Measurements from ENCODE around the gene ZNF439.
"Not testable (repeated sequence)": the region's sequence is repeated elsewhere in the genome, so short reads cannot be mapped to it uniquely, and the experiment has no call there.

ZNF439 gene

DNA sequence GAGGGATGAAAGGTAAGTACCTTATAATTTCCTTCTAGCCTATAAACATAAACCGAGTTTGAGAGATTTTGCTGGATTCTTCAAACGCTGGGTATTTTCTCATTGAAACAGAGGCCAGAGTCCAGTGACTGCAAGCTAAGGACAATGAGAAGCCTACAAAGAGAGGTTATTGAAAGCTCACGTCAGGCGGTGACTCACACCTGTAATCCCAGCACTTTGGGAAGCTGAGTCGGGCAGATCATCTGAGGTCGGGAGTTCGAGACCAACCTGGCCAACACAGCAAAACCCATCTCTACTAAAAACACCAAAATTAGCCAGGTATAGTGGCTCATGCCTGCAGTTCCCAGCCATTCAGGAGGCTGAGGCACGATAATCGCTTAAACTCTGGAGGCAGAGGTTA is 24.1 kb downstream of the ZNF439 start:
- DNase-seq: no peak

DNA sequence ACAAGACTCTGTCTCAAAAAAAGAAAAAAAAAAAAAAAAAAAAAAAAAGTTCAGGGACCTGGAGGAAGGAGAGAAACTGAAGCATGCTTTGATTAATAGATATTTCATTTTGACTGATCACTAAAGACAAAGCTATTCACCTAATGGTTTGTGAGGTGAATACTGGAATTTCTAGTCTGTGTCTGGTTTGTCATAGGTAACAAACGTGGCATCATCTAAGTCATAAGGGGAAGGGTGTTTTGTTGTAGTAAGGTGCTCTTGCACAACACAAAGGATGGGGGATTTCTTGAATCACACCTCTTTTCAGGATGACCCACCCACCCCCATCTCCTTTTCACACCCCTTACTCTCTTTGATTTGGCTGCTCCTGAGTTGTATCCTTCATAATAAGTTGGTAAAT is 25.2 kb downstream of the ZNF439 start:
- DNase-seq: no peak

DNA sequence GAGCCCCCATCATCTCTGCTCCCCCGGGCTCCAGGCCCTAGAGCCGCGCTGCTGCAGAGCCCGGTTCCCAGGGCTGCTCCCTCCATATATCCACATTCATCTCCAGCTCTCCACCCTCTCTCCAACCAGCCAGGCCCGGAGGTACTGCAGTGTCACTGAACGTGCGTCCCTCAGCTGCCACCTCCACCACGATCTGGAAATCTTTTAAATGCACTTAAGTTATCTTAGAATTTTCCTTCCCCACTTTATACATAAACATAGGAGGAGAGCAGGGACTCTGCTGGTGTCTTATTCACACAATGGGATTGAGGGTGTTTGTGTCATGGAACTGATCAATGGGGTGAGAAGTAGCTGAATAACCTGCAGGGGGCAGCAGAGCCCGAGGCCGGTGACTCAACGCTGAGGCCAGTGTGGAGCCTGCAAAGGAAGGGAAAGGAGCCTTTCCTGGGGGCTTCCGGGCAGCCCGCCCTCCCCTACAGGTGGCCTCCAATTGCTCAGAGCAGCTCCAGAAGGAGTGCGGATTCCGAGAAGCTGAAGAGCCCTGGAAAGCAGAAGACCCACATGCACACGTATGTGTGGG is 31.3 kb downstream of the ZNF439 start:
- DNase-seq: peak in 3 of 6 experiments; percentile 3 to 14 (median 8)

DNA sequence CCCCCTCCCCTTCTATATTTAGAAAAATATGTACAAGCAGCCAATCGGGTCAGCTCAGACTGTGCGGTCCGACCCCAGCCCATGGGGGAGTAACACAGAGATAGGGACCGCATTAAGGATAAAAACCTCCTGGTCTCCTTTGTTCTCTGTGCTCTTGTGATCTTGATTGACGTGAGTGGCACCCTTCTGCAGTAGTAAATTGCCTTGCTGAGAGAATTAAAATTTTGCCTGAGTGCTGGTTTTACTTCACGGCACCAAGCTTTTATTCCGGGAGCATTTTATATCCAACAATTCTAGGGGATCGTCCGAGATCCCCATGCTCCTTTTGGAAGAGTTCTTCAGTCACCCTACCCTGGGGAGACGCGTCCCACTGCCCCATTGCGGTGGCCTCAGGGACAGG is 32.1 kb downstream of the ZNF439 start:
- no peak for DNase-seq

DNA sequence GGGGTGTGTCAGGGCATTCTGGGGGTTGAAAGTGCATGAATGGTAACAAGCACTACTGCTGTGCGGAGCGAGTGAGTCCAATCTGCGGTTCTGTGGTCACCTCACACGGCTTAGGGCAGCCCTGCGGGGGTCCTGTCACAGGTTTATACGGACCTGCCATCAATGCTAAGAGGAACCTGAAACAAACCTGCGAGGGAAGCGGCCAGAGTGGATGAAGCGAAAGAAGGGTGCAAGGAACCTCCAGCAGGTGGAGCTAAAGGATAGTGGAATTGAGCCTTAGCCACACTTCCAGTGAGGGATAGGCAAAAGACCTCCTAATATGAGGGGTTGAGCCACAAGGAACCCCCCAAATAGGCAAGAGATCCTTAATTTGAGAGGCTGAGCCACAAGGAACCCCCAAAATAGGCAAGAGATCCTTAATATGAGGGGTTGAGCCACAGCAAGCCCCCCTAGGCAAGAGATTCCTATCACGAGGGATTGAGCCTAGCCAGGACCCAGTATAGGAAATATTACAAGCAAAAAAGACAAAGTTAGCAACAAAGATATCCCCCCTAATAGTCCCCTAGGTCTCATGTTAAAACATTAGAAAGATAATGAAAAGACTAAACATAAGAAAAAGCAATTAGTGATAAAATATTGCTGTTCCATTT is 32.8 kb downstream of the ZNF439 start:
- peak; percentile 13 to 75 (median 46) for DNase-seq

DNA sequence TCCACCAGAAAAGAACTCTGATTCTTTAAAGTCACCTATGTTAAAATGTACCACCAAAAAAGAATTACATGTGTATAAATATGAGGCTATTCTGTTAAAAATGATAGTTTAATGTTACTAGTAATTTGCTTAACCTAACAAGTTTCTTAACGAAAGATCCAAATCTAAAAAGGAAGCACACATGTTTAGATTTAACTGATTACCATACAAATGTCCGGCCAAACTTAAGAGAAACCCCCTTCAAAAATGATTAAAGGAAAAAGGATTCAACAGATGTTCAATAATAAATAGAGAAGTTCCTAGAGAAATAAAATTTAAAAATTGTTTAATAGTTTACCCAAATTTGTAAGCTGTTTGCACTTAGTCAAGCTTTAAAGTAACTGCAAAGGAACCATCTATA is 34.1 kb downstream of the ZNF439 start:
- no peak for DNase-seq

DNA sequence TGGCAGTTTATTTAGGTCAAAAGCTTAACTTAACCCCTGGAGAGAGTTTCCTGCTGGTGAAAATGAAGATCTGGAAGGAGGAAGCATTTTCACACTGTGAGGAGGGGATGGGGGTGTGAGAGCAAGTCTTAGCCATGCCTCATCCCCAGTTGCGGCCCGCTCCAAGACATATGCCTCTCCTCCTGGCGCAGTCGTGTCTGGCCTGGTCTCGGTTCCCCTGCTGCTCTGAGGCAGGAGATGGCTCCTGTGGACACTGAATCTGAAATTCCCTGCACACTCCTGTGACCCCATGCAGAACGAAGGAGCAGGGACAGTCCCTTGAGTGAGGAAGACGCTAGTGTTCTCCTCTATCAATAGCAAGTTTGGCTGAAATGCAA is 38.7 kb downstream of the ZNF439 start:
- DNase-seq: no peak

DNA sequence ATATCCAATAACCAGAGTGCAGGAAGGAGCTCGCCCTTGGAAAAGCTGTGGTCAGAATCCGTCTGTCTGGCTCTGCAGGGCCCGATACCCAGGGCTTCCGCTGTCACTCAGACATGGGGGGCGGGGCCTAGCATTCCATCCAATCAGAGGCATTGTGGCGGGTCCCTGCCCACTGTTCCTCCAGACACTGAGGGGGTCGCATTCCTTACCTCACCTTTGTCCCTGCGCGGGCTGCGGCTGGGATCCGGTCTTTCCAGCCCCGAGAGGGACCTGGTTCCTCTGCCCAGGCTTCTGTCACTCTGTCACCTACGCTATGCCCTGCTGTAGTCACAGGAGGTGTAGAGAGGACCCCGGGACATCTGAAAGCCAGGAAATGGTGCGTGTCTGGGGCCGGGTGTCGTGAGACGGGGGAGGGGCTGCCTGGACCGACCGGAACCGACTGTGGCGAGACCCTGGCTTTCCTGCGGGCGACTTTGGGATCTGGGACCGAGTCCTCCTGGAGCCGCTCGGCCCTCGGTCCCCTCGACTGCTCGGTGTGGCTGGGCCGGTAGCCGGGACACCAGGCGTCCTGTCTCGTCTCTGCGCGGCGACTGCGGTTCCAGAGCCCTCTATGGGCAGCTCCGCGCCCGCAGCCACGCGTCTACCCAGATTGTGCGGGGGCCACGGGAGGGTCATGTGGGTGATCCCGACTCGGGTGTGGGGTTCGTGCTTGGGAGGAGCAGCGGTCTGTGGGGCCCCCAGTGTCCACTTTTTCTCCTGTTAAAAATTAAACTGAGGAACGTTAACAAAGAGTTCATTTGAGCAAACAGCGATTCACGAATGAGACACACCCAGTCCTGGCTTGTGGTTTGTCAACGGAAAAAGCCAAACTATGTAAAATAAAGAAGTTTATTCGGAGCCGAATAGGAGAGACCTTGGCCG is 39.3 kb downstream of the ZNF439 start, which contains the start of gene ZNF69:
Gene ZNF69 (plus strand): TSS at position 172 of the 921 bp plus-strand sequence. CDS start 142 bp downstream, at position 314.
- peak; percentile 33 to 77 (median 57) for DNase-seq

DNA sequence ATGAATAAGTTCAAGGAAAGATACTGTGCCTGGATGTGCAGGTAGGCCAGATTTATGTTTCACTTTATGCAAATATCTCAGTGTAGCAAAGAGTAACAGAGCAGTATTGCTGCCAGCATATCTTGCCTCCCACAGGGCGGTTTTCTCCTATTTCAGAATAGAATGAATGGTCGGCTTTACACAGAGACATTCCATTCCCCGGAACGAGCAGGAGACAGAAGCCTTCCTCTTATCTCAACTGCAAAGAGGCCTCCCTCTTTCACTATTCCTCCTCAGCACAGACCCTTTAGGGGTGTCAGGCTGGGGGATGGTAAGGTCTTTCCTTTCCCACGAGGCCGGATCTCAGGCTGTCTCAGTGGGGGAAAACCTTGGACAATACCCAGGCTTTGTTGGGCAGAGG is 41.4 kb downstream of the ZNF439 start:
- DNase-seq: not testable (repeated sequence)

DNA sequence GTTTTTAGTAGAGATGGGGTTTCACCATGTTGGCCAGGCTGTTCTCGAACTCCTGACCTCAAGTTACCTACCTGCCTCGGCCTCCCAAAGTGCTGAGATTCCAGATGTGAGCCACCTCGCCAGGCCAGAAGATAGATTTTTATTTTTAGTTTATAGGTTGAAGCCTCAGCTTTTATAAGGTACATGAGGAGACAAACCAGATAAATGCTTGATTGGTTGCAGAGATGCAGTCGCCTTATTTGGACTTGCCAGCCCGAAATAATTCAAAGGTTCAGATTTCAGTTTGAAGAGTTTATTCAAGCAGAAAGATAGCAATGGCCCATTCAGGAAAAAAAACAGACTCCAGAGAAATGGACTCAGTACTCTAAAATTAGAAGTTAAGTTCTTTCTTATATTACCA is 42.1 kb downstream of the ZNF439 start:
- DNase-seq: no peak

DNA sequence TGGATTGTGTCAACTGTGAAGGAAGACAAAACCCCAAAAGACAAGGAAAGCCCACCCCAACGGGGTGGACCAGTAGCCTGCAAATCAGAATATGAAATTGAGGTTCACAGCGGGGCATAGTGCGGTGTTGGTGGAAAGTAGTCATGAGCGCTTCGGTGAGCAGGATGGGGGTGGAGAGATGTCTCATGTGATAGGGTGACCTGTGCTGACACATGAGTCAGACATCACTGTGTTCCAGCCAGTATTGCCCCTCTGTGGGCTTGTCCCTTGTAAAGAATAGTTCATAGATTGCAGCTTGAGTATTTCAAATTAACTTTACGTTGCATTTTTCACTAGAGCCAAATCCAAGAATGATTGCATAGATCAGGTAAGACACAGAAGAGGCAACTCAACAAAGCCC is 46.3 kb downstream of the ZNF439 start:
- DNase-seq: no peak

DNA sequence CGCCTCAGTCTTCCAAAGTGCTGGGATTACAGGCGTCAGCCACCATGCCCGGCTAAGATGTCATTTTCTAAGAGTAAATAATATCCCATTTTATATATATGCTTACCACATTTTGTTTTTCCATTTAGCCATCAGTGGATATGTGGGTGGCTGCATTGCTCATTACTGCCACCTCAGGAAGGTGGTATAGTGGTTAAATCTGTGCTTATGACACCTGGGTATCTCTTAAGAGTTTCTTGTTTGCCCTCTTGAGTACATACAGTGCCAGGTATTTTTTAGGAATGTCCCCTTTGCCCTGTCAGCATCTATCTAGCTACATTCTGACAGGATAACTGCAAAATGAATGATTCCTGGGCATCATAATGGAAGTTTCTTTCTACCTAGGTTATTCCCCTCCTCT is 53.7 kb downstream of the ZNF439 start:
- no peak for DNase-seq

DNA sequence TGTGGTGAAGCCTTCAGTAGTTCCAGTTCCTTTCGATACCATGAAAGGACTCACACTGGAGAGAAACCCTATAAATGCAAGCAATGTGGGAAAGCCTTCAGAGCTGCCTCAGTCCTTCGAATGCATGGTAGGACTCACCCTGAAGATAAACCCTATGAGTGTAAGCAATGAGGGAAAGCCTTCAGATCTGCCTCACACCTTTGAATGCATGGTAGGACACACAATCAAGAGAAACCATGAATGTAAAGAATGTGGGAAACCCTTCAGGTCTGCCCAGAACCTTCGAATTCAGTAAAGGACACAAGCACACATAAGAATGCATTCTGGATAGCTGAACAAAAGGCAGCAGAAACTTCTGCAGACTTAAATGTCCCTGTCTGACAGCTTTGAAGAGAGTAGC is 57.4 kb downstream of the ZNF439 start:
- no peak for DNase-seq

DNA sequence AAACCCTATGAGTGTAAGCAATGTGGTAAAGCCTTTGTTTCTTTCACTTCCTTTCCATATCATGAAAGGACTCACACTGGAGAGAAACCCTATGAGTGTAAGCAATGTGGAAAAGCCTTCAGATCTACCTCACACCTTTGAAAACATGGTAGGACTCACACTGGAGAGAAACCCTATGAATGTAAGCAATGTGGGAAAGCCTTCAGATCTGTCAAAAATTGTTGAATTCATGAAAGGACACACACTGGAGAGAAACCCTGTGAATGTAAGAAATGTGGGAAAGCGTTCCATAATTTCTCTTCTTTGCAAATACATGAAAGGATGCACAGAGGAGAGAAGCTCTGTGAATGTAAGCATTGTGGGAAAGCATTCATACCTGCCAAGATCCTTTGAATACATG is 63.4 kb downstream of the ZNF439 start:
- not testable (repeated sequence) for DNase-seq

DNA sequence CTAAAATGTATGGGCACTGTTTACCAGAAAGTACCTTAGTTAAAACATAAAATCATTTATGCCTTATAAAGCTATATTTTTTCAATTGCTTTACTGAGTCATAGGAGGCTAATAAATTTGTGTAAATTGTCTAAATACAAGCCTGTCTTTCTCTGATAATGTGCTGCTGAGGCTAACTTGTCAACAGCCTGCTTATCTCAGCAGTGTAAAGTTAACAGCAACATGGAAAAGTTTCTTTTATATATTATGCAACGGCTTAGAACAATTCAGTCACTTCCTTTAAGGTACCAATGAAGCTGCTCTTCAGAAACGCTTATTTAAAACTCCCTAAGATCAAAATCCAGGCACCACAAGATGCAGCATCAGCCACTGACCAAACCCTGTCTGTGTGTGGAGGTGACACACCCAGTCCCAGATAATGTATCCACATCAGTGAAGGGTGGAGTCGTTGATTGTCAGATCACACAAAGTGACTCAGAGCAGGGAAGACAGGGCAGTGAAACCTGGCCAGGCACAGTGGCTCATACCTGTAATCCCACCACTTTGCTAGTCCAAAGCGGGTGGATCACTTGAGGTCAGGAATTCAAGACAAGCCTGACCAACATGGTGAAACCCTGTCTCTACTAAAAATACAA is 66.0 kb downstream of the ZNF439 start:
- not testable (repeated sequence) for DNase-seq
